HepG2 (cell line): ENCODE results near the gene PLB1. TPM values are rescaled to one million over a fixed set of nuclear protein-coding genes. Genes with fewer than 3 reads are reported as not detected.

Experiments used
- ATAC-seq: fragments of 200-7000 bp; cut with Tn5 transposase; 3 replicates; pipeline ENCODE4 v1.9.1; 2020; ENCODE audit warnings: mild to moderate bottlenecking, moderate library complexity
- BruUV-seq: library from RNA; stranded (reverse); fragments of 400-500 nt; replicated peaks from 2 replicates; lab custom pipeline; 2021; lab: Mats Ljungman, UMichigan
- CTCF ChIA-PET: fragments of 300-600 bp; formaldehyde crosslinking; extraction: SDS; loops from one replicate; lab custom pipeline; 2021; ENCODE audit warnings: low total read pairs, inconsistent platforms, low intra/inter-chr PET ratio; lab: Yijun Ruan, JAX
- POLR2A ChIA-PET: fragments of 350-600 bp; sonication (Branson Sonifier 250); formaldehyde crosslinking; loops from one replicate; lab custom pipeline; 2020; ENCODE audit warnings: antibody characterized with exemption, inconsistent platforms; lab: Yijun Ruan, JAX
- DNase-seq: peaks from one replicate; pipeline ENCODE4 v3.0.0-alpha.2; 2015; ENCODE audit warnings: low spot score
- FAIRE-seq: peaks from 3 replicates; lab custom pipeline; 2011; peaks lifted over from hg19 to GRCh38; lab: Jason Lieb, UNC
- H2AFZ ChIP-seq: one replicate; pipeline ENCODE4 v1.6.1; 2011; ENCODE audit warnings: low read length, inconsistent platforms
- H3K27ac ChIP-seq: fragments of 300-600 bp; 3 replicates; pipeline ENCODE4 v1.8.0; 2011; ENCODE audit warnings: mixed run types, mild to moderate bottlenecking, mixed read lengths, low read length, inconsistent platforms; ENCODE audit not compliant: insufficient read depth; ENCODE audit errors: extremely low read length
- H3K27me3 ChIP-seq, 2 experiments: fragments of 200-600 bp in 1 of 2; 2 replicates in 1 of 2; 3 replicates in 1 of 2; pipeline versions ENCODE4 v1.6.0 to v1.8.0; 2011; ENCODE audit warnings: low read length in 2 of 2, mild to moderate bottlenecking in 2 of 2, moderate library complexity in 2 of 2, inconsistent platforms in 1 of 2; ENCODE audit not compliant: insufficient read depth in 2 of 2, control insufficient read depth in 1 of 2
- H3K36me3 ChIP-seq, 2 experiments: fragments of 200-600 bp in 1 of 2; replicated peaks in 1 of 2; 2 replicates in 1 of 2; 3 replicates in 1 of 2; pipeline versions ENCODE4 v1.5.1 to v1.8.0; 2011; ENCODE audit warnings: low read length in 2 of 2, inconsistent platforms in 1 of 2; ENCODE audit not compliant: insufficient read depth in 2 of 2, control insufficient read depth in 1 of 2
- H3K4me1 ChIP-seq: 2 replicates; pipeline ENCODE4 v1.5.1; 2012; ENCODE audit warnings: low read length, inconsistent platforms; ENCODE audit not compliant: insufficient read depth
- H3K4me2 ChIP-seq: 2 replicates; pipeline ENCODE4 v1.6.0; 2011; ENCODE audit warnings: low read depth, low read length, inconsistent platforms
- H3K4me3 ChIP-seq, 3 experiments: fragments of 200-600 bp in 1 of 3; sonication (generic), shearing (Covaris generic) in 1 of 3; replicated peaks in 1 of 3; 2 replicates each; pipeline ENCODE4 v1.5.1; 2011 to 2016; ENCODE audit warnings: low read length in 3 of 3, inconsistent platforms in 2 of 3, low read depth in 2 of 3, mild to moderate bottlenecking in 2 of 3, control low read depth in 1 of 3, mixed read lengths in 1 of 3; ENCODE audit not compliant: insufficient read depth in 1 of 3
- H3K79me2 ChIP-seq: one replicate; pipeline ENCODE4 v1.6.1; 2011; ENCODE audit warnings: low read length, inconsistent platforms; ENCODE audit not compliant: insufficient read depth
- H3K9ac ChIP-seq: 2 replicates; pipeline ENCODE4 v1.6.0; 2011; ENCODE audit warnings: mild to moderate bottlenecking, low read depth, low read length, inconsistent platforms; ENCODE audit not compliant: insufficient read depth
- H3K9me3 ChIP-seq: 2 replicates; pipeline ENCODE4 v1.5.1; 2012; ENCODE audit warnings: mild to moderate bottlenecking, low read length
- H4K20me1 ChIP-seq: 2 replicates; pipeline ENCODE4 v1.6.0; 2011; ENCODE audit warnings: inconsistent platforms, mild to moderate bottlenecking, low read length, moderate library complexity; ENCODE audit not compliant: insufficient read depth
- CREM ChIP-seq, 2 experiments: sonication (generic) in 1 of 2; formaldehyde crosslinking in 1 of 2; IDR thresholded peaks; 2 replicates each; pipeline versions ENCODE4 v1.4.0 to v1.6.1; 2016 to 2020; ENCODE audit warnings: antibody characterized with exemption in 1 of 2, mild to moderate bottlenecking in 1 of 2, missing genetic modification reagents in 1 of 2
- DPF2 ChIP-seq: sonication (generic); formaldehyde crosslinking; IDR thresholded peaks from 2 replicates; pipeline ENCODE4 v1.4.0; 2020; ENCODE audit warnings: mild to moderate bottlenecking, low read depth, missing genetic modification reagents, borderline replicate concordance
- ZBTB20 ChIP-seq: sonication (generic); formaldehyde crosslinking; IDR thresholded peaks from 2 replicates; pipeline ENCODE4 v1.8.1; 2023; ENCODE audit warnings: missing genetic modification reagents, low read depth, mild to moderate bottlenecking, borderline replicate concordance
- ZNF567 ChIP-seq: sonication (generic); formaldehyde crosslinking; IDR thresholded peaks from 2 replicates; pipeline ENCODE4 v1.8.1; 2023; ENCODE audit warnings: mild to moderate bottlenecking, missing genetic modification reagents, borderline replicate concordance
- ZNF670 ChIP-seq: sonication (generic); formaldehyde crosslinking; IDR thresholded peaks from 2 replicates; pipeline ENCODE4 v1.8.0; 2022; ENCODE audit warnings: mild to moderate bottlenecking, missing genetic modification reagents, borderline replicate concordance
- WGBS: methylation state at CpG from one replicate; pipeline ENCODE4 v1.1.6; 2017; ENCODE audit warnings: low lambda C conversion rate; 5-methylcytosine and 5-hydroxymethylcytosine counted together
- in situ Hi-C: cut with HindIII; loops from 2 replicates; pipeline ENCODE4 v1.10.0; 2017; ENCODE audit warnings: low pct_unique_long_range_greater_than_20kb; ENCODE audit not compliant: extremely low pct_ligation_motif_present
- intact Hi-C: fragments of 100-400 bp; cut with micrococcal nuclease; formaldehyde crosslinking; loops from one replicate; pipeline ENCODE4 v1.10.0; 2022; ENCODE audit not compliant: unreplicated experiment
- polyA plus RNA-seq, 8 experiments: library from polyadenylated mRNA; depleted of rRNA in 3 of 8; stranded (reverse) in 7 of 8; unstranded in 1 of 8; fragments of >200 nt; fragmentation: Illumina TruSeq in 4 of 8; extraction: Trizol in 4 of 8; gene quantifications; 2 replicates each; pipeline versions ENCODE4 v1.2.1 to v1.2.3, GENCODE V29; 2011 to 2016; ENCODE audit warnings: low read depth in 4 of 8, missing spikeins in 1 of 8, mixed read lengths in 1 of 8; ENCODE audit not compliant: insufficient read depth in 1 of 8
- total RNA-seq, 5 experiments: library from RNA; depleted of rRNA; stranded (reverse); fragments of >200 nt; fragmentation: Illumina TruSeq; extraction: Trizol; gene quantifications; 2 replicates each; pipeline ENCODE4 v1.2.3, GENCODE V29; 2016; ENCODE audit warnings: low read depth in 1 of 5
- TF ChIP-seq, protein P1 (sequence below): sonication (generic); formaldehyde crosslinking; IDR thresholded peaks from 2 replicates; pipeline ENCODE4 v1.8.0; 2022; ENCODE audit warnings: low read depth, missing genetic modification reagents
- TF ChIP-seq, protein P2 (sequence below): sonication (generic); formaldehyde crosslinking; IDR thresholded peaks from 2 replicates; pipeline ENCODE4 v1.5.1; 2020; ENCODE audit warnings: mild to moderate bottlenecking, missing genetic modification reagents, borderline replicate concordance

Gene PLB1
- total and polyA plus RNA-seq, 2 of the 13 experiments (the other 11 are each of a cell fraction or from before 2014, with no cell fraction given), result 0.20 to 1.8 TPM

GRCh38 chr2:28620801-28621171 is 124.9 kb downstream of the PLB1 start:
- Histone ChIP-seq H2AFZ (no peak overlapping the region), H4K20me1 (no peaks in the 10 kb centered on the region), H3K9me3 (no peaks in the 10 kb centered on the region), H3K36me3 (no peaks in the 10 kb centered on the region), H3K4me3 (peak overlapping the region in 1 of 3 experiments; percentile 54; a peak in 1 of 6 replicates), H3K9ac (peak overlapping the region; percentile 44), H3K4me1 (peaks cover 59% of the 10 kb centered on the region), H3K79me2 (no peaks in the 10 kb centered on the region), H3K4me2 (peak overlapping the region; percentile 72), H3K27me3 (no peaks in the 10 kb centered on the region; a peak in 1 of 5 replicates), H3K27ac (peak overlapping the region; percentile 61)
- DNase-seq (no peak), FAIRE-seq (no peak), ATAC-seq (no peak; the same call in 2 of the 3 replicates)
- in situ Hi-C loops (no loop called here), intact Hi-C loops (loop anchor here (1.0 to 5.0 kb wide), 3 partner anchors 53 to 133 kb away; no protein-coding TSS in a partner anchor)
- POLR2A ChIA-PET, result interaction anchor here (1.1 to 1.4 kb wide), 4 partner anchors 27 to 131 kb away, joined by 3 to 5 read pairs (median 4); partner anchors contain the start of gene PPP1CB
- 37% methylated on average over 4 of the region's 4 CpGs for WGBS
- CTCF ChIA-PET, result no interaction called here
- BruUV-seq, result no TSS peak
- TF ChIP-seq ZNF567 (CRISPR knock-in tag), result no peak
- no peak for TF ChIP-seq ZNF670
- TF ChIP-seq ZBTB20 (CRISPR knock-in tag), result peak; percentile 13; the same call in 1 of the 2 replicates
- TF ChIP-seq DPF2 (CRISPR knock-in tag), result 0 out of 2 replicates have a peak, but pooled peaks have one; percentile 2
- TF ChIP-seq, protein P1, sequence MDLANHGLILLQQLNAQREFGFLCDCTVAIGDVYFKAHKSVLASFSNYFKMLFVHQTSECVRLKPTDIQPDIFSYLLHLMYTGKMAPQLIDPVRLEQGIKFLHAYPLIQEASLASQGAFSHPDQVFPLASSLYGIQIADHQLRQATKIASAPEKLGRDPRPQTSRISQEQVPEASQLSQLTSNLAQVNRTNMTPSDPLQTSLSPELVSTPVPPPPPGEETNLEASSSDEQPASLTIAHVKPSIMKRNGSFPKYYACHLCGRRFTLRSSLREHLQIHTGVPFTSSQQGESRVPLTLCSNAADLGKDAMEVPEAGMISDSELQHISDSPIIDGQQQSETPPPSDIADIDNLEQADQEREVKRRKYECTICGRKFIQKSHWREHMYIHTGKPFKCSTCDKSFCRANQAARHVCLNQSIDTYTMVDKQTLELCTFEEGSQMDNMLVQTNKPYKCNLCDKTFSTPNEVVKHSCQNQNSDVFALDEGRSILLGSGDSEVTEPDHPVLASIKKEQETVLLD (CRISPR knock-in tag), result 0 out of 2 replicates have a peak, but pooled peaks have one; percentile 1
- no peak for TF ChIP-seq CREM (IDR thresholded peaks at IDR 0.05)
- TF ChIP-seq CREM (CRISPR knock-in tag; IDR thresholded peaks at IDR 0.05), result no peak
- TF ChIP-seq, protein P2, sequence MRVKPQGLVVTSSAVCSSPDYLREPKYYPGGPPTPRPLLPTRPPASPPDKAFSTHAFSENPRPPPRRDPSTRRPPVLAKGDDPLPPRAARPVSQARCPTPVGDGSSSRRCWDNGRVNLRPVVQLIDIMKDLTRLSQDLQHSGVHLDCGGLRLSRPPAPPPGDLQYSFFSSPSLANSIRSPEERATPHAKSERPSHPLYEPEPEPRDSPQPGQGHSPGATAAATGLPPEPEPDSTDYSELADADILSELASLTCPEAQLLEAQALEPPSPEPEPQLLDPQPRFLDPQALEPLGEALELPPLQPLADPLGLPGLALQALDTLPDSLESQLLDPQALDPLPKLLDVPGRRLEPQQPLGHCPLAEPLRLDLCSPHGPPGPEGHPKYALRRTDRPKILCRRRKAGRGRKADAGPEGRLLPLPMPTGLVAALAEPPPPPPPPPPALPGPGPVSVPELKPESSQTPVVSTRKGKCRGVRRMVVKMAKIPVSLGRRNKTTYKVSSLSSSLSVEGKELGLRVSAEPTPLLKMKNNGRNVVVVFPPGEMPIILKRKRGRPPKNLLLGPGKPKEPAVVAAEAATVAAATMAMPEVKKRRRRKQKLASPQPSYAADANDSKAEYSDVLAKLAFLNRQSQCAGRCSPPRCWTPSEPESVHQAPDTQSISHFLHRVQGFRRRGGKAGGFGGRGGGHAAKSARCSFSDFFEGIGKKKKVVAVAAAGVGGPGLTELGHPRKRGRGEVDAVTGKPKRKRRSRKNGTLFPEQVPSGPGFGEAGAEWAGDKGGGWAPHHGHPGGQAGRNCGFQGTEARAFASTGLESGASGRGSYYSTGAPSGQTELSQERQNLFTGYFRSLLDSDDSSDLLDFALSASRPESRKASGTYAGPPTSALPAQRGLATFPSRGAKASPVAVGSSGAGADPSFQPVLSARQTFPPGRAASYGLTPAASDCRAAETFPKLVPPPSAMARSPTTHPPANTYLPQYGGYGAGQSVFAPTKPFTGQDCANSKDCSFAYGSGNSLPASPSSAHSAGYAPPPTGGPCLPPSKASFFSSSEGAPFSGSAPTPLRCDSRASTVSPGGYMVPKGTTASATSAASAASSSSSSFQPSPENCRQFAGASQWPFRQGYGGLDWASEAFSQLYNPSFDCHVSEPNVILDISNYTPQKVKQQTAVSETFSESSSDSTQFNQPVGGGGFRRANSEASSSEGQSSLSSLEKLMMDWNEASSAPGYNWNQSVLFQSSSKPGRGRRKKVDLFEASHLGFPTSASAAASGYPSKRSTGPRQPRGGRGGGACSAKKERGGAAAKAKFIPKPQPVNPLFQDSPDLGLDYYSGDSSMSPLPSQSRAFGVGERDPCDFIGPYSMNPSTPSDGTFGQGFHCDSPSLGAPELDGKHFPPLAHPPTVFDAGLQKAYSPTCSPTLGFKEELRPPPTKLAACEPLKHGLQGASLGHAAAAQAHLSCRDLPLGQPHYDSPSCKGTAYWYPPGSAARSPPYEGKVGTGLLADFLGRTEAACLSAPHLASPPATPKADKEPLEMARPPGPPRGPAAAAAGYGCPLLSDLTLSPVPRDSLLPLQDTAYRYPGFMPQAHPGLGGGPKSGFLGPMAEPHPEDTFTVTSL (CRISPR knock-in tag), result 0 out of 2 replicates have a peak, but pooled peaks have one; percentile 31
